HG03095 (cell line): Measurements from ENCODE around the gene ANKEF1.

Experiments used
- ATAC-seq: cut with Tn5 transposase; IDR thresholded peaks from one replicate; pipeline ENCODE4 v1.9.1; 2021; ENCODE audit warnings: moderate library complexity; ENCODE audit not compliant: unreplicated experiment

Gene ANKEF1

GRCh38 chr20:10034717-10035571 lies at the start of gene ANKEF1:
Gene ANKEF1 (plus strand): TSS chr20:10034987. CDS start chr20:10038302, 3,315 bp downstream.
- peak; percentile 98 for ATAC-seq

GRCh38 chr20:9985281-9985680 lies 49.5 kb upstream of the ANKEF1 start:
- no peak for ATAC-seq

GRCh38 chr20:9985773-9986172 lies 49.0 kb upstream of the ANKEF1 start:
- no peak for ATAC-seq

GRCh38 chr20:9989066-9989724 lies 45.6 kb upstream of the ANKEF1 start:
- ATAC-seq, result no peak

GRCh38 chr20:9993137-9993536 lies 41.6 kb upstream of the ANKEF1 start:
- ATAC-seq, result no peak

- no peak for ATAC-seq
Observed at GRCh38 chr20:9994676-9995075, 40.1 kb upstream of the ANKEF1 start.

- no peak for ATAC-seq
Observed at GRCh38 chr20:9995510-9996272, 39.1 kb upstream of the ANKEF1 start.

- ATAC-seq, result no peak
Observed at GRCh38 chr20:9996944-9997343, 37.8 kb upstream of the ANKEF1 start.

GRCh38 chr20:9999645-10000044 lies 35.1 kb upstream of the ANKEF1 start:
- no peak for ATAC-seq

GRCh38 chr20:10002866-10003265 lies 31.9 kb upstream of the ANKEF1 start:
- no peak for ATAC-seq

- ATAC-seq, result no peak
Observed at GRCh38 chr20:10004900-10005299, 29.9 kb upstream of the ANKEF1 start.

GRCh38 chr20:10005885-10006284 lies 28.9 kb upstream of the ANKEF1 start:
- ATAC-seq, result no peak

GRCh38 chr20:10006447-10007090 lies 28.2 kb upstream of the ANKEF1 start:
- no peak for ATAC-seq

- no peak for ATAC-seq
Observed at GRCh38 chr20:10007158-10007557, 27.6 kb upstream of the ANKEF1 start.

- no peak for ATAC-seq
Observed at GRCh38 chr20:10007747-10008146, 27.0 kb upstream of the ANKEF1 start.

- no peak for ATAC-seq
Observed at GRCh38 chr20:10012464-10012863, 22.3 kb upstream of the ANKEF1 start.

- ATAC-seq, result no peak
Observed at GRCh38 chr20:10014431-10014830, 20.4 kb upstream of the ANKEF1 start.

- ATAC-seq, result no peak
Observed at GRCh38 chr20:10020937-10021336, 13.8 kb upstream of the ANKEF1 start.

- ATAC-seq, result no peak
Observed at GRCh38 chr20:10022625-10023024, 12.2 kb upstream of the ANKEF1 start.

GRCh38 chr20:10023911-10024310 lies 10.9 kb upstream of the ANKEF1 start:
- ATAC-seq, result no peak
